22Rv1 (cell line): ENCODE data around the gene KDM4C.

ENCODE experiments used
- H3K27ac ChIP-seq: fragments of 450-650 bp; 2 replicates; pipeline ENCODE4 v1.5.1; 2017
- ZFX ChIP-seq: fragments of 450-650 bp; IDR thresholded peaks from 2 replicates; pipeline ENCODE4 v1.6.1; 2017; ENCODE audit warnings: antibody characterized with exemption, borderline replicate concordance
- TF ChIP-seq, protein P1 (sequence below): fragments of 450-650 bp; IDR thresholded peaks from 2 replicates; pipeline ENCODE4 v1.5.1; 2017; ENCODE audit warnings: mild to moderate bottlenecking

KDM4C gene

DNA sequence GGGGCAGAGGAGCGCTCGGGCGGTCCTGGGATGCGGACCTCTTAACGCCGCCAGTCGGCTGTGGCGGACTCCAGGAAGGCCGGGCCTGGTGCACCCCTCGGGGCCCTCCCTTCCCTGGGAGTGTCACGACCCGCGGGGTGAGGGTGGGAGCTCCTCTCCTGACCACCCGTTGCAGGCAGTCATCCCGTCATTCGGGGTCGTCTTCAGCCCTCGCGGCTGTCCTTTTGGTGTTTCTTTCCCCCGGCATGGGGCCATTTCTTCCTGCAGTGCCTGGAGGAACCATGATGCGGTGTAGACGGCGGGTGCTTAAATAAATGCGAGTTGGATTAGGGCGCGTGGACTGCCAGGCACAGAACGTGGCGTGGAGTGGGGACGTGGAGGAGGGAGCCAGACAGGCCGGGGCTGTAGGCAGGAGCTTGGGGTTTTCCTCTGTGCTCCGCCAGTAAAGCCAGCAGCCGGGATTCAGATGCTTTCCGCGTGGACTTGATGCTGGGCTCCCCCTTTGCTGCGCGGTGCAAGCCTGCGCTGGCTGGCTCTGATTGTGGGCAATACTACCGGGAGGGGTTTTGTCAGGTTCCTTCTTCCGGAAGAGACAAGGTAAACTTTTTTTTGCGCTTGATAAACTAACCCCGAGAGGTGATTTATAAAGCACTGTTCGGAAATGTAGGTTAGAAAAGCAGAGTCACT lies 868 bp downstream of the KDM4C start:
- peak overlapping the region; percentile 95 for H3K27ac ChIP-seq
- TF ChIP-seq, protein P1, sequence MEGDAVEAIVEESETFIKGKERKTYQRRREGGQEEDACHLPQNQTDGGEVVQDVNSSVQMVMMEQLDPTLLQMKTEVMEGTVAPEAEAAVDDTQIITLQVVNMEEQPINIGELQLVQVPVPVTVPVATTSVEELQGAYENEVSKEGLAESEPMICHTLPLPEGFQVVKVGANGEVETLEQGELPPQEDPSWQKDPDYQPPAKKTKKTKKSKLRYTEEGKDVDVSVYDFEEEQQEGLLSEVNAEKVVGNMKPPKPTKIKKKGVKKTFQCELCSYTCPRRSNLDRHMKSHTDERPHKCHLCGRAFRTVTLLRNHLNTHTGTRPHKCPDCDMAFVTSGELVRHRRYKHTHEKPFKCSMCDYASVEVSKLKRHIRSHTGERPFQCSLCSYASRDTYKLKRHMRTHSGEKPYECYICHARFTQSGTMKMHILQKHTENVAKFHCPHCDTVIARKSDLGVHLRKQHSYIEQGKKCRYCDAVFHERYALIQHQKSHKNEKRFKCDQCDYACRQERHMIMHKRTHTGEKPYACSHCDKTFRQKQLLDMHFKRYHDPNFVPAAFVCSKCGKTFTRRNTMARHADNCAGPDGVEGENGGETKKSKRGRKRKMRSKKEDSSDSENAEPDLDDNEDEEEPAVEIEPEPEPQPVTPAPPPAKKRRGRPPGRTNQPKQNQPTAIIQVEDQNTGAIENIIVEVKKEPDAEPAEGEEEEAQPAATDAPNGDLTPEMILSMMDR: no peak; the same call in 1 of the 2 replicates
- no peak for TF ChIP-seq ZFX

DNA sequence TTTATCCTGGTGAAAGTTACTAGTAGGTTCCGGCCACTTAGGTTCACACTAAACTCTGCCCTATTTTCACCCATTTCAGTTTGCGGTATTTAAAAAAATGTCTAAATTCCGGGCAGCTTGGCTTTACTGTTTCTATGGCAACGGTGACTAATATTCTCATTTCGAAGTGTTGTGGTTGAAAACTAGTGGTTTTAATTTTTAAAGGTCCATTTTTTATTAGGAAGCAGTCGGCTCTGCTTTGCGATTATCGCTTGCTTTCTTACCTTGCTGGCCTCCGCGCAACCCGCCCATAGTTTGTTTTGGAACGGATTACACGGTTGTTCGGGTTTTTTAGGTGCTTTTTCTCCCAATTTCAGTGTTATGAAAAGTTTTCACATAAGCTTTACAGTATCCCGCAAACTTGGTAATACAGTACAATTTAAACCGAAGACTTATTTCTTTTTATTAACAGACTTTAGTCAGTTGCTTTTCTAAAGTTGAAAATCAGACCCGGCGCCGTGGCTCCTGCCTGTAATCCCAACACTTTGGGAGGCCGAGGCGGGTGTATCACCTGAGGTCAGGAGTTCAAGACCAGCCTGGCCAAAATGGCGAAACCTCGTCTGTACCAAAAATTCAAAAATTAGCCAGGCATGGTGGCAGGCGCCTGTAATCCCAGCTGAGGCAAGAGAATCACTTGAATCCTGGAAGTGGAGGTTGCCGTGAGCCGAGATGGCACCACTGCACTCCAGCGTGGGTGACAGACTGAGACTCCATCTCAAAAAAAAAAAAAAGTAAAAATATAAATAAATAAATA lies 1.6 kb downstream of the KDM4C start:
- TF ChIP-seq, protein P1: no peak
- TF ChIP-seq ZFX: no peak

DNA sequence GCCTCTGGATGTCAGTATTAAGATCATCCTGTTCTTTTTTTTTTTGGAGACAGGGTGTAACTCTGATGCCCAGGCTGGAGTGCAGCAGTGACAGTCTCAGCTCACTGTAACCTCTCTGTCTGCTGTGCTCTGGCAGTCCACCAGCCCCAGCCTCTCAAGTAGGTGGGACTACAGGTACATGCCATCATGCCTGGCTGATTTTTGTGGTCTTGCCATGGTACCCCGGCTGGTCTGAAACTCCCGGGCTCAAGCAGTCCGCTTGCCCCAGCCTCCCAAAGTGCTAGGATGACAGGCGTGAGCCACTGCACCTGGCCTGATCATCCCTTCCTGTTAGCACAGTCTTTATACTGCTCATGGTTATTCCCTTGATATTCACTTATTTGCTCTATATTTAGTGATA lies 3.5 kb downstream of the KDM4C start:
- H3K27ac ChIP-seq: no peak overlapping the region
- TF ChIP-seq ZFX: no peak
- TF ChIP-seq, protein P1: no peak

More for the DNA sequence above, 1.6 kb downstream of the KDM4C start:
- peak overlapping the region; percentile 95 for H3K27ac ChIP-seq

DNA sequence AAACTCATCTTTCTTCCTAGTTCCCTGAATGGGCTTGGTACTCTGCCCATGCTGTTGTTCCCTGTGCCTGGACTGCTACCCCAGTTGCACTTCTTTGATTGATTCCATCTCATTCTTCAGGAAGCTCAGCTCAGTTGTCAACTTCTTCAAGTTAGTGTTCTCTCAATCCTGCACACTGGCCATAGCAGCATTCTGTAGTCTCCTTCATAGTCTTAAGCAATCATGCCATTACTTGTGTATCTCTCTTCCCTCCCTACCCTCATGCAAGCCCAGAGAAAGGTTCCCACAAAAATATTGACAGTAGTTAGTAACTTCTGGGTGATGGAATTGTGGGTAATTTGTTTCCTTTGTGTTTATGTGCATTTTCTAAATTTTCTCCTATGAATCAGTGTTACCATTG lies 5.5 kb downstream of the KDM4C start:
- TF ChIP-seq ZFX: no peak
- TF ChIP-seq, protein P1: no peak
- no peak overlapping the region for H3K27ac ChIP-seq

DNA sequence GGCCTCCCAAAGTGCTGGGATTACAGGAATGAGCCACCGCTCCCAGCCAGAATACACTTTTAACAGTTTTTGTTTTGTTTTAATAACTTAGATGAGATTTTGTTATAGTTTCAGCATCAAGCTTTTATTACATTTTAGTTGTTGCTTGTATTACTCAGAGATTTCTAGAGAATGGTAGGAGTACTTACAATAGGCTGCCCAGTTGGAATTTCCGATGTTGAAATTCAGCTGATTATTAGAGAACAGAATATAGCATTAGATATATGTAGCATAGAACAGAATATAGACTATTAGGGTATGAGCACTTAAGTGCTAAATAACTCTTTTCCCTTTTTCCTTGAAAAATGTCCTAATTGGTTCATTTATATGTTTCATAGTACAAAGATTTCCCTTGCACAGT lies 6.2 kb downstream of the KDM4C start:
- TF ChIP-seq, protein P1: no peak
- no peak for TF ChIP-seq ZFX
- no peak overlapping the region for H3K27ac ChIP-seq

DNA sequence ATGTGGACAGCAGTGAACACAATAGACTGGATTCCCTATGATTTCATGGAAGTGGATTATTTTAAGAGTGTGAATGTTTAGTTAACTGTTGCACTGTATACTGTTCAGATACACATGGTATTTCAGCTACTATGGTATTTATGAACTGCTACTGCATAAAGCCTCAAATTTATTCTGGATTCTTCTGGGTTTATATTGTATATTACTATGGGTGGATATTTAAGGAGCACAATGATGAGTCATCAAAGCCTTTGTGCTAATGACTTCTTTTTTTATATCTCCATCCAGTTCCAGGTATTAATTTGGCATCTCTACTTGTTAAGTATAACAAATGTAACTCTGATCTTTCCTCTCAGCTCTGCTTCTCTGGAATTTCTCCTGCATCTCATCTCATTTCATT lies 6.8 kb downstream of the KDM4C start:
- H3K27ac ChIP-seq: no peak overlapping the region; the same call in 1 of the 2 replicates
- no peak for TF ChIP-seq ZFX
- TF ChIP-seq, protein P1: no peak

DNA sequence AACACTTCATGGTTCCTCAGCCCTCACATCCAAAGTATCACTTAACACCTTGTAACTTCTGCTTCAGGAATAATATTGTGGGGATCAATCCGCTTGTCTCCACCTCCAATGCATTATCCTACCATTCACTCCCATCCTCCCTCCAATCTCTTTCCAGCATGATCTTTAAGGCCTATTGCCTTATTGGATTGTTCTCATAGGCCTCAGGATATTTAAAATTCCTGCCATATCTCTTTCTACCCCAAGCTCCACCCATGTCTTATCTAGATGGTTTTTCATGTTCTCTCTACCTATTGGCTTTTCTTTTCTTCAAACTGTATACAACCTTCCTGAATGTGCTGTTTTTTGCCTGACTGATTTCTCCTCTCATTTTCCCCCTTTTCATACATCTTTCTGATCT lies 7.2 kb downstream of the KDM4C start:
- no peak overlapping the region; the same call in 1 of the 2 replicates for H3K27ac ChIP-seq
- TF ChIP-seq ZFX: no peak
- TF ChIP-seq, protein P1: no peak
